A673 (cell line): ENCODE results near the gene PIP4K2A.

Experiments
- CTCF ChIP-seq: fragments of 300-800, 200-600 bp; sonication (generic); conservative IDR thresholded peaks from 2 replicates; pipeline ENCODE4 v1.5.1; 2017; ENCODE audit warnings: low read depth, mild to moderate bottlenecking, antibody characterized with exemption, low read length, moderate library complexity, mixed read lengths
- EZH2 ChIP-seq: fragments of 200-600 bp; sonication (generic); IDR thresholded peaks from 2 replicates; pipeline ENCODE4 v1.6.1; 2017; ENCODE audit warnings: borderline replicate concordance, low read depth, mild to moderate bottlenecking, mixed read lengths, antibody characterized with exemption, low read length; ENCODE audit not compliant: poor library complexity, severe bottlenecking

DNA sequence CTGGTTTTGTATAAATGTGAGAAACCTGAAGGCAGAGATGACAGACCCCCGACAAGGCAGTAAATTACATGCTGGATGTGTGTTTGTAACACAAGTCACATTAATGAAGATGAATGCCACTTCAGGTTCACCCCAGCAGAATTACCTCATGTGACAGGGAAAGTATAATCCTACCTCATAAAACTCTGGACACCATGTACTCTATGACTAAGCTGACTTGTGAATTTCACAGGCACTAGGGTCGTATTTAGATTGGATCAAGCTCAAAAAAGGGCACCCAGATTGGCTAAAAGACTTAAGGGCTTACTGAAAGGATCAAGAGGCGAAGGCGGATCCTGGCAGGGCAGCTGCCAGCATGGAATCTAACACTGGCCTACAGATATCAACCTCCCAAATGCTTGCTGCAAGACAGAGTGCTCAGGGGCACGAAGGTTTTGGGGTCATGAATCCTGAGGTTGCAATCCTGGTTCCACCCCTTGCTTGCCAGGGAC lies 161.4 kb downstream of the PIP4K2A start:
- TF ChIP-seq CTCF (no peak), EZH2 (no peak)
